Skeletal muscle cell (primary cell): ENCODE measurements around the gene ANTKMT.

Experiments
- DNase-seq: peaks from one replicate; pipeline ENCODE4 v3.0.0-alpha.2; 2010; ENCODE audit warnings: low read depth
- H3K4me3 ChIP-seq: 2 replicates; pipeline ENCODE4 v1.5.1; 2011; ENCODE audit warnings: low read depth, mild to moderate bottlenecking, control low read depth, low read length, moderate library complexity

ANTKMT gene

DNA sequence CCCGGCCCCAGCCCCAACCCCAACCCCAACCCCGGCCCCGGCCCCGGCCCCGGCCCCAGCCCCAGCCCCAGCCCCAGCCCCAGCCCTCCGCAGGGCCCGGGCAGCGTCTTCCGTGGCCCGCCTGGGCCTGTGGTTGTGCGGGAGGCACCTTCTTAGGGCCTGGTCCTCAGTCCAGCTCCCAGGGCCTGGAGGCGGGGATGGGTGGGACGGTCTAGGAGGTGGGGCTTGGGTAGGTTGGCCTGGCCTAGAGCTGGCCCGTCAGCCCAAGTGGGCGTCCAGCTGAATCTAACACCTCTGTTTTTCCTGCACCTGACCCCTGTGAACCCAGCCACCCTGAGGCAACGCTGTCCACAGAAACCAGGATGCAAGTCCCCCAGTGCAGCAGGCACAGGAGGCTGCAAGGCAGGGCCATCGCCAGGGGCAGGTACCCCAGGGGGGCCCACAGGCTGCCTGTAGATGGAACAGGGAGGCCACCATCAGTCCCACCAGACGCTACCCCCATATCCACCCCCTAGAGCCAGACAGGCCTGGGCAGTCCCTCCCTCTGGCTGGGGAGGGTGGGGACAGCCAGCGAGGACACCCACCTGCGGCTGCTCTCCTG, 48.3 kb downstream of the ANTKMT start:
- DNase-seq, result no peak
- H3K4me3 ChIP-seq, result no peak overlapping the region

GRCh38 chr16:769934-770333, 49.0 kb downstream of the ANTKMT start:
- no peak for DNase-seq
- no peak overlapping the region for H3K4me3 ChIP-seq

DNA sequence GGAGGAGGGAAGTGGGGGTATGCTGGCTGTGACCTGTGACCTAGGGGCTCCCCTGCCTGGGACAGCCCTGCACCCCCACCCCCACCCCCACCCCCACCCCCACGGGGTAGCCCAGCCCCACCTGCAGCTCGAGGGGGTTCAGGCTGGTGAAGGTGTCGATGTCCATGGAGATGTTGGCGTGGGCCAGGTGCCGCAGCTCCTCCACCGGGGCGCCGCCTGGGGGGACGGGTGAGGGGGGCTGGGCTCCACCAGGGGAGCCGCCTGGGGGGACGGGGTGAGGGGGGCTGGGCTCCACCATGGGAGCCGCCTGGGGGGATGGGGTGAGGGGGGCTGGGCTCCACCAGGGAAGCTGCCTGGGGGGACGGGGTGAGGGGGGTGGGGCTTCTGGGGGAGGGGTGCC, 49.5 kb downstream of the ANTKMT start:
- no peak overlapping the region for H3K4me3 ChIP-seq
- no peak for DNase-seq
